Panc1 (cell line): Measurements from ENCODE around the gene FOLR3. TPM values are rescaled to one million over a fixed set of nuclear protein-coding genes. Genes with fewer than 3 reads are reported as not detected.
"Not testable (repeated sequence)": the region's sequence is repeated elsewhere in the genome, so short reads cannot be mapped to it uniquely, and the experiment has no call there.

Experiments
- ATAC-seq: fragments of 200-7000 bp; cut with Tn5 transposase; 2 replicates; pipeline ENCODE4 v1.9.1; 2020; ENCODE audit warnings: mild to moderate bottlenecking, moderate library complexity
- BruUV-seq: library from RNA; stranded (reverse); fragments of 400-500 nt; replicated peaks from 2 replicates; lab custom pipeline; 2021; lab: Mats Ljungman, UMichigan
- CTCF ChIA-PET: fragments of 300-600 bp; sonication (Branson Sonifier 250); formaldehyde crosslinking; loops from one replicate; lab custom pipeline; 2022; ENCODE audit warnings: antibody characterized with exemption; lab: Charles Lee
- POLR2A ChIA-PET: fragments of 300-600 bp; sonication (Branson Sonifier 250); formaldehyde crosslinking; loops from one replicate; lab custom pipeline; 2022; ENCODE audit warnings: antibody characterized with exemption; lab: Charles Lee
- DNase-seq: peaks from one replicate; pipeline ENCODE4 v3.0.0-alpha.2; 2010; ENCODE audit warnings: low read depth, low spot score
- H3K27ac ChIP-seq: 2 replicates; pipeline ENCODE4 v1.5.1; 2011; ENCODE audit warnings: mild to moderate bottlenecking, low read length, inconsistent platforms
- H3K27me3 ChIP-seq: fragments of 200-500 bp; sonication (Bioruptor generic); 2 replicates; pipeline ENCODE4 v1.6.0; 2014; ENCODE audit warnings: low read length, inconsistent platforms; ENCODE audit not compliant: control insufficient read depth, insufficient read depth
- H3K36me3 ChIP-seq: fragments of 200-500 bp; sonication (Bioruptor generic); 2 replicates; pipeline ENCODE4 v1.5.1; 2014; ENCODE audit warnings: inconsistent platforms, mild to moderate bottlenecking, low read length, moderate library complexity; ENCODE audit not compliant: control insufficient read depth, insufficient read depth
- H3K4me1 ChIP-seq: 2 replicates; pipeline ENCODE4 v1.5.1; 2011; ENCODE audit warnings: inconsistent platforms, mild to moderate bottlenecking, low read length, moderate library complexity; ENCODE audit not compliant: control insufficient read depth, insufficient read depth
- H3K4me3 ChIP-seq, 2 experiments: 2 replicates each; pipeline ENCODE4 v1.5.1; 2011 to 2012; ENCODE audit warnings: low read depth in 2 of 2, low read length in 2 of 2, mild to moderate bottlenecking in 2 of 2, inconsistent platforms in 1 of 2, moderate library complexity in 1 of 2
- H3K9me3 ChIP-seq: fragments of 200-500 bp; sonication (Bioruptor generic); 2 replicates; pipeline ENCODE4 v1.5.1; 2014; ENCODE audit warnings: low read depth, mild to moderate bottlenecking, inconsistent platforms, low read length, moderate library complexity; ENCODE audit not compliant: control insufficient read depth, insufficient read depth
- CTCF ChIP-seq: fragments of 450-650 bp; IDR thresholded peaks from 2 replicates; pipeline ENCODE4 v1.5.1; 2017; ENCODE audit warnings: mild to moderate bottlenecking
- POLR2AphosphoS5 ChIP-seq: IDR thresholded peaks from 2 replicates; pipeline ENCODE4 v1.6.1; 2012; ENCODE audit warnings: mild to moderate bottlenecking, low read depth, low read length, moderate library complexity
- REST ChIP-seq, 2 experiments: IDR thresholded peaks; 2 replicates each; pipeline ENCODE4 v1.6.1; 2011 to 2012; ENCODE audit warnings: low read depth in 2 of 2, control low read depth in 1 of 2, low read length in 1 of 2, mild to moderate bottlenecking in 1 of 2, moderate library complexity in 1 of 2; ENCODE audit not compliant: insufficient read depth in 1 of 2
- SIN3A ChIP-seq: IDR thresholded peaks from 2 replicates; pipeline ENCODE4 v1.6.1; 2012; ENCODE audit warnings: low read depth, mild to moderate bottlenecking, low read length, moderate library complexity, borderline replicate concordance; ENCODE audit not compliant: insufficient read depth
- TCF7L2 ChIP-seq: IDR thresholded peaks from 2 replicates; pipeline ENCODE4 v1.6.1; 2011; ENCODE audit warnings: mild to moderate bottlenecking, low read depth, low read length, inconsistent platforms
- in situ Hi-C: cut with HindIII; loops from 2 replicates; pipeline ENCODE4 v1.10.0; 2016; ENCODE audit warnings: low sequenced_read_pairs, low pct_unique_long_range_greater_than_20kb
- intact Hi-C: fragments of 100-400 bp; cut with micrococcal nuclease; formaldehyde crosslinking; loops from one replicate; pipeline ENCODE4 v1.10.0; 2022; ENCODE audit not compliant: unreplicated experiment
- total RNA-seq: library from RNA; stranded (reverse); gene quantifications from one replicate; pipeline ENCODE4 v1.2.1, GENCODE V29; 2021; ENCODE audit not compliant: unreplicated experiment

The FOLR3 gene
- total RNA-seq, 1 experiment from 2014 or later, result not detected

- ATAC-seq, result no peak
These were observed 15.4 kb downstream of the FOLR3 start for GRCh38 chr11:72150882-72151281.

GRCh38 chr11:72153874-72154273, 18.3 kb downstream of the FOLR3 start:
- ATAC-seq, H3K27ac ChIP-seq, H3K27me3 ChIP-seq, H3K9me3 ChIP-seq, H3K36me3 ChIP-seq, in situ Hi-C loops, H3K4me3 ChIP-seq, DNase-seq, intact Hi-C loops, H3K4me1 ChIP-seq, POLR2A ChIA-PET, BruUV-seq: not testable (repeated sequence)
- CTCF ChIA-PET, result interaction anchor here (0.5 to 1.2 kb wide), 3 partner anchors 29 to 277 kb away, joined by 3 to 9 read pairs (median 3); no protein-coding TSS in a partner anchor

More at GRCh38 chr11:72150882-72151281, 15.4 kb downstream of the FOLR3 start:
- Histone ChIP-seq H3K36me3 (no peaks in the 10 kb centered on the region), H3K27me3 (no peaks in the 10 kb centered on the region; the same call in 1 of the 2 replicates), H3K4me3 (no peak overlapping the region), H3K4me1 (no peaks in the 10 kb centered on the region), H3K9me3 (no peaks in the 10 kb centered on the region), H3K27ac (no peak overlapping the region)
- no TSS peak for BruUV-seq
- intact Hi-C loops (no loop called here), in situ Hi-C loops (no loop called here)
- no peak for DNase-seq
- TF ChIP-seq TCF7L2 (no peak), CTCF (no peak), SIN3A (no peak), REST (IDR thresholded peaks at IDR 0.05; ENCODE audit: insufficient read depth in 1 of 2, low read depth in 2 of 2, low read length in 1 of 2) (no peak), POLR2AphosphoS5 (no peak)
- ChIA-PET CTCF (no interaction called here), POLR2A (no interaction called here)

- CTCF ChIA-PET, result interaction anchor here (0.5 kb wide), 1 partner anchor 129 kb away, joined by 4 read pairs; no protein-coding TSS in a partner anchor
- Histone ChIP-seq H3K4me1 (no peaks in the 10 kb centered on the region), H3K27ac (no peak overlapping the region), H3K27me3 (no peaks in the 10 kb centered on the region; the same call in 1 of the 2 replicates), H3K4me3 (no peak overlapping the region), H3K9me3 (no peaks in the 10 kb centered on the region), H3K36me3 (no peaks in the 10 kb centered on the region)
- ATAC-seq (no peak; the same call in 1 of the 2 replicates), DNase-seq (no peak)
- in situ Hi-C loops (no loop called here), intact Hi-C loops (no loop called here)
- no TSS peak for BruUV-seq
- no peak for TF ChIP-seq SIN3A
- no peak for TF ChIP-seq REST (IDR thresholded peaks at IDR 0.05; ENCODE audit: insufficient read depth in 1 of 2, low read depth in 2 of 2, low read length in 1 of 2)
- TF ChIP-seq CTCF, result no peak
- TF ChIP-seq POLR2AphosphoS5, result no peak
- no peak for TF ChIP-seq TCF7L2
- POLR2A ChIA-PET, result interaction anchor here (0.6 kb wide), 1 partner anchor 20 kb away, joined by 3 read pairs; no protein-coding TSS in a partner anchor
These were observed 19.3 kb downstream of the FOLR3 start for GRCh38 chr11:72154816-72155215.
